ENCODE results near the gene DCAF5. TPM values are rescaled to one million over a fixed set of nuclear protein-coding genes. Genes with fewer than 3 reads are reported as not detected.

The DCAF5 gene, protein sequence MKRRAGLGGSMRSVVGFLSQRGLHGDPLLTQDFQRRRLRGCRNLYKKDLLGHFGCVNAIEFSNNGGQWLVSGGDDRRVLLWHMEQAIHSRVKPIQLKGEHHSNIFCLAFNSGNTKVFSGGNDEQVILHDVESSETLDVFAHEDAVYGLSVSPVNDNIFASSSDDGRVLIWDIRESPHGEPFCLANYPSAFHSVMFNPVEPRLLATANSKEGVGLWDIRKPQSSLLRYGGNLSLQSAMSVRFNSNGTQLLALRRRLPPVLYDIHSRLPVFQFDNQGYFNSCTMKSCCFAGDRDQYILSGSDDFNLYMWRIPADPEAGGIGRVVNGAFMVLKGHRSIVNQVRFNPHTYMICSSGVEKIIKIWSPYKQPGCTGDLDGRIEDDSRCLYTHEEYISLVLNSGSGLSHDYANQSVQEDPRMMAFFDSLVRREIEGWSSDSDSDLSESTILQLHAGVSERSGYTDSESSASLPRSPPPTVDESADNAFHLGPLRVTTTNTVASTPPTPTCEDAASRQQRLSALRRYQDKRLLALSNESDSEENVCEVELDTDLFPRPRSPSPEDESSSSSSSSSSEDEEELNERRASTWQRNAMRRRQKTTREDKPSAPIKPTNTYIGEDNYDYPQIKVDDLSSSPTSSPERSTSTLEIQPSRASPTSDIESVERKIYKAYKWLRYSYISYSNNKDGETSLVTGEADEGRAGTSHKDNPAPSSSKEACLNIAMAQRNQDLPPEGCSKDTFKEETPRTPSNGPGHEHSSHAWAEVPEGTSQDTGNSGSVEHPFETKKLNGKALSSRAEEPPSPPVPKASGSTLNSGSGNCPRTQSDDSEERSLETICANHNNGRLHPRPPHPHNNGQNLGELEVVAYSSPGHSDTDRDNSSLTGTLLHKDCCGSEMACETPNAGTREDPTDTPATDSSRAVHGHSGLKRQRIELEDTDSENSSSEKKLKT
- total RNA-seq (ENCODE audit: low replicate concordance) = 10.3 and 16.7 TPM in 2 replicates

DNA sequence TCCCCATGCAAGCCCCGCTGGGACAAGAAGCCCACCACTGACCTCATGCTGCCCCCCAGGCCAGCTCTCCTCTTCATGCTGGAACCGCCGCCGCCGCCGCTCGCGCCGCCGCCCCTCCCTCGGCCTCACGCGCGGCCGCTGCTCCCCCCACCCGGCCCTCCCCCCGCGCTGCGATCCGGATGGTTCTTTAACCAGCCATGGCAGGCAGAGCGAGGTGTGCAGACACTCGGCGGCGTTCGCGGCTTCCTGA, at the start of gene DCAF5:
DCAF5 (minus strand) TSS at position 218 of the 250 bp plus-strand sequence; CDS start at position 77, 141 bp downstream.

GRCh38 chr14:69191340-69192111, 38.6 kb upstream of the DCAF5 start, which contains the start of gene EXD2:
TSS of gene EXD2 (plus strand) at chr14:69191498. CDS start at chr14:69209471, 17,973 bp downstream.

Other genes with a start within 250 kb of the DCAF5 start
- gene ACTN1, start 173.8 kb downstream of the DCAF5 start, total RNA-seq (ENCODE audit: low replicate concordance) = 178 and 524 TPM in 2 replicates
- 11.3 and 12.9 TPM in 2 replicates for gene EXD2, start 38.4 kb upstream of the DCAF5 start, total RNA-seq (ENCODE audit: low replicate concordance)
- gene GALNT16, start 107.0 kb upstream of the DCAF5 start, total RNA-seq (ENCODE audit: low replicate concordance) = 0.98 and 11.7 TPM in 2 replicates
- gene ERH, start 245.2 kb upstream of the DCAF5 start, total RNA-seq (ENCODE audit: low replicate concordance) = 295 and 612 TPM in 2 replicates
- gene SLC39A9, start 245.6 kb upstream of the DCAF5 start, total RNA-seq (ENCODE audit: low replicate concordance) = 105 and 109 TPM in 2 replicates

All from smooth muscle cell of the coronary artery (primary cell).